SH-SY5Y (cell line): Measurements from ENCODE around the gene RPRML.

ENCODE experiments used
- GATA2 ChIP-seq: IDR thresholded peaks from 2 replicates; pipeline ENCODE4 v1.6.1; 2011; ENCODE audit warnings: mild to moderate bottlenecking, low read depth, low read length
- GATA3 ChIP-seq: IDR thresholded peaks from 2 replicates; pipeline ENCODE4 v1.6.1; 2011; ENCODE audit warnings: low read depth, mild to moderate bottlenecking, low read length, moderate library complexity

DNA sequence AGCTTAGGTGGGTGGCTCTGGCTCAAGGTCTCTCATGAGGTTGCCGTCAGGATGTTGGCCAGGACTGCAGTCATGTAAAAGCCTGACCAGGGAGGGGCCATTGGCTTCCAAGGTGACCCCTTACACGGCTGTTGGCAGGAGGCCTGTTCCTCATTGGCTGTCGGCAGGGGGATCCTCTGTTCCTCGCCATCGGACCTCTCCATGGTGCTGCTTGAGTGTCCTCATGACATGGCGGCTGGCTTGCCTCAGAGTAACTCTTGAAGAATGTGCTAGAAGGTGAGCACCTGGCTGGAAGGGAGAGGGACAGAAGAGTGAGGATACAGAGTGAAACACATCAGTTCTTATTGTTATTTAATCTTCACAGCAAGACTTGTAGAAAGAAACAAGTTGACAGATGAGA, 4.7 kb upstream of the RPRML start:
- TF ChIP-seq GATA2 (no peak), GATA3 (no peak)
